Measurements from ENCODE around the gene SMPD2.

- no peak for TF ChIP-seq POLR2A (IDR thresholded peaks at IDR 0.05; ENCODE audit: low read depth, low read length)
- TF ChIP-seq CTCF (IDR thresholded peaks at IDR 0.05; ENCODE audit: extremely low read depth in 1 of 2, insufficient read depth in 1 of 2, low read depth in 1 of 2, low read length in 2 of 2): no peak
- no peak for TF ChIP-seq MYC (IDR thresholded peaks at IDR 0.05; ENCODE audit: low read depth, low read length)
- TF ChIP-seq, protein P1, sequence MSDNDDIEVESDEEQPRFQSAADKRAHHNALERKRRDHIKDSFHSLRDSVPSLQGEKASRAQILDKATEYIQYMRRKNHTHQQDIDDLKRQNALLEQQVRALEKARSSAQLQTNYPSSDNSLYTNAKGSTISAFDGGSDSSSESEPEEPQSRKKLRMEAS (IDR thresholded peaks at IDR 0.05; ENCODE audit: insufficient read depth, insufficient read length): no peak
Measured at GRCh38 chr6:109475625-109476024, 35.1 kb downstream of the SMPD2 start.

All from endothelial cell of umbilical vein (primary cell).